ENCODE results near the gene CHRNB1.

- TF ChIP-seq CTCF (IDR thresholded peaks at IDR 0.05), result no peak
- no peak for TF ChIP-seq POLR2A (IDR thresholded peaks at IDR 0.05; ENCODE audit: low read depth)
- no peak for TF ChIP-seq POLR2AphosphoS5 (IDR thresholded peaks at IDR 0.05)
Observed at GRCh38 chr17:7431231-7431630, 13.6 kb upstream of the CHRNB1 start.

Data from esophagus muscularis mucosa (tissue), 3 donors.